PC-3 (cell line): Measurements from ENCODE around the gene UBE2S. TPM values are rescaled to one million over a fixed set of nuclear protein-coding genes. Genes with fewer than 3 reads are reported as not detected.

ENCODE experiments used
- ATAC-seq: fragments of 200-7000 bp; cut with Tn5 transposase; 2 replicates; pipeline ENCODE4 v1.9.1; 2020; ENCODE audit warnings: mild to moderate bottlenecking, moderate library complexity
- BruUV-seq: library from RNA; stranded (reverse); fragments of 400-500 nt; replicated peaks from 2 replicates; lab custom pipeline; 2021; lab: Mats Ljungman, UMichigan
- CTCF ChIA-PET: fragments of 300-600 bp; sonication (Branson Sonifier 250); formaldehyde crosslinking; loops from one replicate; lab custom pipeline; 2022; ENCODE audit warnings: antibody characterized with exemption; lab: Charles Lee
- POLR2A ChIA-PET: fragments of 300-600 bp; sonication (Branson Sonifier 250); formaldehyde crosslinking; loops from one replicate; lab custom pipeline; 2022; ENCODE audit warnings: antibody characterized with exemption; ENCODE audit not compliant: unreplicated experiment; lab: Charles Lee
- DNase-seq: peaks from one replicate; pipeline ENCODE4 v3.0.0-alpha.2; 2015
- H2AFZ ChIP-seq: fragments of 300-600 bp; sonication (generic); 2 replicates; pipeline ENCODE4 v1.6.0; 2016; ENCODE audit warnings: antibody characterized with exemption, low read length
- H3F3A ChIP-seq: fragments of 300-600 bp; sonication (generic); one replicate; pipeline ENCODE4 v1.6.0; 2017; ENCODE audit warnings: antibody characterized with exemption, low read length, control low read depth, mild to moderate bottlenecking; ENCODE audit not compliant: unreplicated experiment
- H3K27ac ChIP-seq: fragments of 300-600 bp; sonication (generic); 2 replicates; pipeline ENCODE4 v1.5.1; 2016; ENCODE audit warnings: mild to moderate bottlenecking, low read length
- H3K27me3 ChIP-seq: fragments of 300-600 bp; sonication (generic); 2 replicates; pipeline ENCODE4 v1.6.1; 2016; ENCODE audit warnings: low read length, mixed read lengths
- H3K36me3 ChIP-seq: fragments of 300-600 bp; sonication (generic); 2 replicates; pipeline ENCODE4 v1.6.1; 2016; ENCODE audit warnings: low read depth, mixed run types, low read length, mixed read lengths
- H3K4me1 ChIP-seq: fragments of 300-600 bp; sonication (generic); 2 replicates; pipeline ENCODE4 v1.5.1; 2016; ENCODE audit warnings: low read length; ENCODE audit not compliant: insufficient read depth
- H3K4me2 ChIP-seq: fragments of 300-600 bp; sonication (generic); 2 replicates; pipeline ENCODE4 v1.6.0; 2016; ENCODE audit warnings: low read length
- H3K4me3 ChIP-seq: fragments of 300-600 bp; sonication (generic); 2 replicates; pipeline ENCODE4 v1.5.1; 2016; ENCODE audit warnings: mild to moderate bottlenecking, low read length, mixed read lengths
- H3K79me2 ChIP-seq: fragments of 300-600 bp; sonication (generic); 2 replicates; pipeline ENCODE4 v1.6.1; 2017; ENCODE audit warnings: low read length, mixed read lengths
- H3K9ac ChIP-seq: fragments of 300-600 bp; sonication (generic); 2 replicates; pipeline ENCODE4 v1.6.0; 2016; ENCODE audit warnings: mild to moderate bottlenecking, low read length
- H3K9me2 ChIP-seq: fragments of 300-600 bp; sonication (generic); replicated peaks from 2 replicates; pipeline ENCODE4 v1.6.1; 2016; ENCODE audit warnings: mixed run types, low read length, mixed read lengths
- H3K9me3 ChIP-seq: fragments of 300-600 bp; sonication (generic); 2 replicates; pipeline ENCODE4 v1.6.1; 2016; ENCODE audit warnings: low read length, mixed read lengths
- H4K20me1 ChIP-seq: fragments of 300-600 bp; sonication (generic); 2 replicates; pipeline ENCODE4 v1.6.1; 2016; ENCODE audit warnings: low read length, mixed read lengths
- CTCF ChIP-seq: fragments of 300-600 bp; sonication (generic); conservative IDR thresholded peaks from 2 replicates; pipeline ENCODE4 v1.5.1; 2017; ENCODE audit warnings: antibody characterized with exemption, low read depth, mild to moderate bottlenecking, low read length
- EZH2 ChIP-seq: fragments of 300-600 bp; sonication (generic); IDR thresholded peaks from one replicate; pipeline ENCODE4 v1.6.1; 2017; ENCODE audit warnings: antibody characterized with exemption, mild to moderate bottlenecking, low read length; ENCODE audit not compliant: unreplicated experiment
- EZH2phosphoT487 ChIP-seq: fragments of 300-600 bp; sonication (generic); IDR thresholded peaks from 2 replicates; pipeline ENCODE4 v1.6.1; 2018; ENCODE audit warnings: mild to moderate bottlenecking, antibody characterized with exemption, low read length, borderline replicate concordance
- intact Hi-C: fragments of 100-400 bp; cut with micrococcal nuclease; formaldehyde crosslinking; loops from 2 replicates; pipeline ENCODE4 v1.9.0; 2023
- total RNA-seq: library from RNA; depleted of rRNA; stranded (reverse); fragments of >200 nt; gene quantifications from 2 replicates; pipeline ENCODE4 v1.2.3, GENCODE V29; 2014

The UBE2S gene
- total RNA-seq, 1 experiment from 2014 or later = 2,245 TPM

GRCh38 chr19:55387736-55388497, 19.7 kb downstream of the UBE2S start:
- Histone ChIP-seq H3K9me3 (no peaks in the 10 kb centered on the region), H3K27ac (no peak overlapping the region), H4K20me1 (peaks cover 54% of the 10 kb centered on the region), H3K36me3 (peaks cover 36% of the 10 kb centered on the region), H3K4me2 (peak overlapping the region; percentile 90), H3K9ac (peak overlapping the region; percentile 95), H3K79me2 (peaks cover 56% of the 10 kb centered on the region), H3K9me2 (no peaks in the 10 kb centered on the region), H3K4me3 (peak overlapping the region; percentile 98), H3F3A (peaks cover 7% of the 10 kb centered on the region), H3K4me1 (peaks cover 32% of the 10 kb centered on the region), H2AFZ (no peak overlapping the region), H3K27me3 (no peaks in the 10 kb centered on the region)
- TF ChIP-seq EZH2 = no peak
- intact Hi-C loops = loop anchor here (5.0 to 10.0 kb wide), 2 partner anchors 96 to 173 kb away; no protein-coding TSS in a partner anchor
- no TSS peak for BruUV-seq
- CTCF ChIA-PET = no interaction called here
- ATAC-seq (no peak), DNase-seq (no peak)
- POLR2A ChIA-PET = no interaction called here

- peak overlapping the region; percentile 54; the same call in 1 of the 2 replicates for H3K27ac ChIP-seq
- no peaks in the 10 kb centered on the region for H3K9me3 ChIP-seq
- intact Hi-C loops = loop anchor here (5.0 to 10.0 kb wide), 2 partner anchors 94 to 172 kb away; no protein-coding TSS in a partner anchor
- peak overlapping the region; percentile 90 for H3K4me2 ChIP-seq
- H3K9me2 ChIP-seq = no peaks in the 10 kb centered on the region
- TF ChIP-seq EZH2 = no peak
- no peak for TF ChIP-seq CTCF
- TF ChIP-seq EZH2phosphoT487 = no peak
- POLR2A ChIA-PET = no interaction called here
- peak overlapping the region; percentile 98 for H3K4me3 ChIP-seq
- H3K79me2 ChIP-seq = peaks cover 70% of the 10 kb centered on the region
- H3K4me1 ChIP-seq = peaks cover 41% of the 10 kb centered on the region
- DNase-seq (no peak), ATAC-seq (no peak)
- no peaks in the 10 kb centered on the region for H3K27me3 ChIP-seq
- H3K9ac ChIP-seq = peak overlapping the region; percentile 95
- CTCF ChIA-PET = no interaction called here
- H4K20me1 ChIP-seq = peaks cover 54% of the 10 kb centered on the region
- BruUV-seq = no TSS peak
- H3K36me3 ChIP-seq = peaks cover 39% of the 10 kb centered on the region
- no peak overlapping the region for H2AFZ ChIP-seq
- H3F3A ChIP-seq = peaks cover 7% of the 10 kb centered on the region
These were observed 21.1 kb downstream of the UBE2S start for GRCh38 chr19:55386493-55386971.

- intact Hi-C loops = loop anchor here (2.0 to 10.0 kb wide), 3 partner anchors 47 to 171 kb away; partner anchors contain the start of gene KMT5C
- Histone ChIP-seq H3F3A (peaks cover 7% of the 10 kb centered on the region), H3K9me3 (no peaks in the 10 kb centered on the region), H3K9ac (peak within 1 kb of the TSS; percentile 95), H2AFZ (peak within 1 kb of the TSS; percentile 63), H3K9me2 (no peaks in the 10 kb centered on the region), H3K4me1 (peaks cover 41% of the 10 kb centered on the region), H3K27ac (peak within 1 kb of the TSS; percentile 54), H3K4me3 (peak within 1 kb of the TSS; percentile 98), H3K27me3 (no peaks in the 10 kb centered on the region), H4K20me1 (peaks cover 49% of the 10 kb centered on the region), H3K4me2 (peak within 1 kb of the TSS; percentile 90), H3K36me3 (peaks cover 39% of the 10 kb centered on the region), H3K79me2 (peaks cover 73% of the 10 kb centered on the region)
- CTCF ChIA-PET = no interaction called here
- BruUV-seq = TSS peak; percentile 68
- ATAC-seq = peak; percentile 71
- peak; percentile 100 for DNase-seq
- POLR2A ChIA-PET = no interaction called here
- TF ChIP-seq EZH2 = no peak
- no peak for TF ChIP-seq CTCF
- TF ChIP-seq EZH2phosphoT487 = no peak
These were observed 21.7 kb downstream of the UBE2S start, which contains the start of gene RPL28 for GRCh38 chr19:55385724-55386492. TSS of gene RPL28 (plus strand) at chr19:55385932. CDS start at chr19:55386358, 426 bp downstream.
